Adrenal gland (tissue), 12 donors: ENCODE data around the gene PDCD4. TPM values are rescaled to one million over a fixed set of nuclear protein-coding genes. Genes with fewer than 3 reads are reported as not detected.

ENCODE experiments used
- DNase-seq, 7 donors: peaks; one replicate each; pipeline ENCODE4 v3.0.0-alpha.2; 2019 to 2020
- H3K27ac ChIP-seq, 5 donors: fragments of 200-600 bp; sonication (generic) in 4 of 5; 1 replicate in 3 of 5; 2 replicates in 2 of 5; pipeline versions ENCODE4 v1.5.1 to v1.8.0; 2016 to 2020; ENCODE audit warnings: mild to moderate bottlenecking in 1 of 5
- H3K27me3 ChIP-seq: fragments of 200-600 bp; 2 replicates; pipeline ENCODE4 v1.8.0; 2021
- H3K36me3 ChIP-seq, 2 donors: fragments of 200-600 bp; replicated peaks in 1 of 2; 1 replicate in 1 of 2; 2 replicates in 1 of 2; pipeline versions ENCODE4 v1.5.1 to v1.8.0; 2018 to 2022
- H3K4me1 ChIP-seq, 2 donors: fragments of 200-600 bp; replicated peaks in 1 of 2; 1 replicate in 1 of 2; 2 replicates in 1 of 2; pipeline versions ENCODE4 v1.5.1 to v1.8.0; 2018 to 2021
- H3K4me3 ChIP-seq, 4 donors: fragments of 200-600 bp; sonication (generic) in 3 of 4; one replicate each; pipeline ENCODE4 v1.5.1; 2016 to 2018
- H3K9me3 ChIP-seq, 3 donors: fragments of 200-600 bp; sonication (generic) in 1 of 3; replicated peaks in 1 of 3; 1 replicate in 2 of 3; 2 replicates in 1 of 3; pipeline versions ENCODE4 v1.5.1 to v1.8.0; 2016 to 2021
- POLR2A ChIP-seq, 2 donors: fragments of 450-650 bp; IDR thresholded peaks; one replicate each; pipeline ENCODE4 v1.6.1; 2017; ENCODE audit warnings: antibody characterized with exemption in 2 of 2, mild to moderate bottlenecking in 2 of 2, moderate library complexity in 1 of 2
- WGBS, 4 donors: extraction: QIAGEN DNeasy Blood & Tissue Kit in 2 of 4; methylation state at CpG; one replicate each; pipeline versions ENCODE4 v1.1.5 to v1.1.7; 2013 to 2017; 5-methylcytosine and 5-hydroxymethylcytosine counted together
- intact Hi-C, 2 donors: fragments of 100-400 bp; cut with DNase I; formaldehyde crosslinking; loops; one replicate each; pipeline versions ENCODE4 v1.14.1 to v1.15.0; 2022 to 2023
- polyA plus RNA-seq, 3 donors: library from polyadenylated mRNA; stranded (reverse); fragments of 200-250 nt in 2 of 3; fragments of 350-450 nt in 1 of 3; fragmentation: Illumina TruSeq in 1 of 3; extraction: RNeasy Lipid Tissue Mini Kit (QIAGEN cat#74804) in 1 of 3; gene quantifications; one replicate each; pipeline ENCODE4 v1.2.3, GENCODE V29; 2013 to 2014
- total RNA-seq, 9 donors: library from RNA; depleted of rRNA in 4 of 9; stranded (reverse); fragments of >200 nt in 4 of 9; fragments of 120-200 nt in 1 of 9; fragmentation: NEBNext Ultra II Directional in 1 of 9; extraction: Animal tissue kit (Norgen Biotek cat#: 25700) in 1 of 9; gene quantifications; one replicate each; pipeline versions ENCODE4 v1.1.0 to v1.2.4, GENCODE V29; 2013 to 2023
- TF ChIP-seq, protein P1 (sequence below), 6 experiments: fragments of 450-650 bp in 4 of 6; fragments of 200-600 bp in 2 of 6; sonication (generic) in 1 of 6; IDR thresholded peaks; 1 replicate in 5 of 6; 2 replicates in 1 of 6; pipeline versions ENCODE4 v1.5.1 to v1.8.0; 2016 to 2021; ENCODE audit warnings: antibody characterized with exemption in 6 of 6, mild to moderate bottlenecking in 2 of 6, moderate library complexity in 1 of 6
- donor health status: healthy with polysubstance abuse.
- donor health status: Bipolar disorder and iron deficiency.
- donor health status: DM: yes; HTN: yes; CAD: no.
- donor health status: DM: no; HTN: no; CAD: no.
- donor health status: DM: no; HTN: no; CAD: no.
- donor health status: DM: yes; HTN: yes; CAD: no.

Gene PDCD4
- total and polyA plus RNA-seq, 12 donors: 16.8 to 150 (median 44.8) TPM

GRCh38 chr10:110842326-110842904, 29.3 kb upstream of the PDCD4 start:
- intact Hi-C loops: no loop called here
- Histone ChIP-seq H3K4me1 (peaks cover 5 to 20% of the 10 kb centered on the region in 2 donors), H3K9me3 (no peaks in the 10 kb centered on the region), H3K36me3 (no peaks in the 10 kb centered on the region), H3K4me3 (no peak overlapping the region), H3K27ac (no peak overlapping the region), H3K27me3 (no peaks in the 10 kb centered on the region)
- 72 to 82% (median 80%) methylated on average over 7 of the region's 7 CpGs for WGBS, 4 donors
- no peak for DNase-seq
- no peak for TF ChIP-seq POLR2A (IDR thresholded peaks at IDR 0.05)
- TF ChIP-seq, protein P1, sequence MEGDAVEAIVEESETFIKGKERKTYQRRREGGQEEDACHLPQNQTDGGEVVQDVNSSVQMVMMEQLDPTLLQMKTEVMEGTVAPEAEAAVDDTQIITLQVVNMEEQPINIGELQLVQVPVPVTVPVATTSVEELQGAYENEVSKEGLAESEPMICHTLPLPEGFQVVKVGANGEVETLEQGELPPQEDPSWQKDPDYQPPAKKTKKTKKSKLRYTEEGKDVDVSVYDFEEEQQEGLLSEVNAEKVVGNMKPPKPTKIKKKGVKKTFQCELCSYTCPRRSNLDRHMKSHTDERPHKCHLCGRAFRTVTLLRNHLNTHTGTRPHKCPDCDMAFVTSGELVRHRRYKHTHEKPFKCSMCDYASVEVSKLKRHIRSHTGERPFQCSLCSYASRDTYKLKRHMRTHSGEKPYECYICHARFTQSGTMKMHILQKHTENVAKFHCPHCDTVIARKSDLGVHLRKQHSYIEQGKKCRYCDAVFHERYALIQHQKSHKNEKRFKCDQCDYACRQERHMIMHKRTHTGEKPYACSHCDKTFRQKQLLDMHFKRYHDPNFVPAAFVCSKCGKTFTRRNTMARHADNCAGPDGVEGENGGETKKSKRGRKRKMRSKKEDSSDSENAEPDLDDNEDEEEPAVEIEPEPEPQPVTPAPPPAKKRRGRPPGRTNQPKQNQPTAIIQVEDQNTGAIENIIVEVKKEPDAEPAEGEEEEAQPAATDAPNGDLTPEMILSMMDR (IDR thresholded peaks at IDR 0.05): no peak

- no peak for DNase-seq
- WGBS, 4 donors: 53 to 73% (median 63%) methylated on average over 2 of the region's 2 CpGs
- no peak for TF ChIP-seq POLR2A (IDR thresholded peaks at IDR 0.05)
- TF ChIP-seq, protein P1 (IDR thresholded peaks at IDR 0.05): no peak
- H3K4me1 ChIP-seq: peaks cover 0 to 14% of the 10 kb centered on the region in 2 donors
- no peaks in the 10 kb centered on the region for H3K36me3 ChIP-seq
- intact Hi-C loops: no loop called here
- no peaks in the 10 kb centered on the region for H3K27me3 ChIP-seq
- no peaks in the 10 kb centered on the region for H3K9me3 ChIP-seq
- H3K27ac ChIP-seq: no peak overlapping the region
- H3K4me3 ChIP-seq: no peak overlapping the region
Observed at GRCh38 chr10:110843031-110843430, 28.7 kb upstream of the PDCD4 start.

DNA sequence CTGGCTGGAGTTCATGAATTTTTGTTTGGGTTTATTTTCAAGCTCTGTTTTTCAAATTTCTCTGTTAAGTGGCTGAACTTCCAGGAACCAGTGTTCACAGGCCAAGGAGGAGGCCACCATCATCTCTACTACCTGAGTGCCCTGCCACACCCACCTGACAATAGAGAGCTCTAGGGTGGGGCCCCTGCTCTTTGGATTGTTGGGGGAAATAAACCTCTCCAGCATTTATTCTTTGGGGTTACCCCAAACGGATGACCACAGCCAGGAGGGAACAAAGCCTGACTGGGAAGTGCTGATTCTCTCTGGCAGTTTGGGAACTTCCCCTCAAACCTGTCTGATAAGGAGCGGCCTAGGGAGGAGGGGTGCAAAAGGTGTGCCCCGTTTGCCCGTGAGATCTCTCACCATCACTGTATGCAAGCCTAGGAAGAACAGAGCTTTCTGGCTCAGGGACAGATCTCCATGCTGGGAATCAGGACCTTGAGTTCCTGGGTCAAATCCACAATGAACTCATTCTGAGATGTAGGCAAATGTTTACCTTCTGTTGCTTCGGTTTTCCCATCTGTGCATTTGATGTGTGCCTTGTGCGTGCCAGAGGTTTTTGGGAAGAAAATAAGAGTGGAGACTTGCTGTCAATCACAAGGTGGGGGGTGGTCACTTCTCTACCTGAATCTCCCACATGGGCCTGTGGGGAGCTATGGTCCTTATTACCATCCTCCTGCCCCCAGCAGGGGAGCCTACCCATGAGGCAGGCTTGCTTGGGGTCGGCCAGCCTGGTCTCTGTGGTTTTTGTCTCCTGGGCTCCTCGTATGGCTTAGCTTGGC, 27.7 kb upstream of the PDCD4 start:
- no peaks in the 10 kb centered on the region for H3K9me3 ChIP-seq
- H3K4me3 ChIP-seq: no peak overlapping the region
- peaks cover 0 to 10% of the 10 kb centered on the region in 2 donors for H3K4me1 ChIP-seq
- no peak overlapping the region for H3K27ac ChIP-seq
- H3K27me3 ChIP-seq: no peaks in the 10 kb centered on the region
- intact Hi-C loops: no loop called here
- no peak for DNase-seq
- WGBS, 4 donors: 83 to 84% (median 83%) methylated on average over 6 to 8 of the region's 8 CpGs
- H3K36me3 ChIP-seq: no peaks in the 10 kb centered on the region
- TF ChIP-seq, protein P1 (IDR thresholded peaks at IDR 0.05): no peak
- TF ChIP-seq POLR2A (IDR thresholded peaks at IDR 0.05): no peak

DNA sequence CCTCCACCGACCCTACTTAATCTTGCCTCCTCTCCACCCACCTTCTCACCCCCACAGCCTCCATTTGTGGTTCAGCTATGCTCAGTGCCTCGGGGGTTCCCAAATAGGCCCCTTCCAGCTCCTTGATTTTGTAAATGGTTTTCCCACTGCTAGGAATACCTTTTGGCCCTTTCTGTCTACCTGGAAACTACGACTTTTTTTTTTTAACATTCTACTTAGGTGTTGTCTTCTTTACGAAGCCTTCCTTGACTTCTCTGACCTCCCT, 27.2 kb upstream of the PDCD4 start:
- H3K4me3 ChIP-seq: no peak overlapping the region
- no peaks in the 10 kb centered on the region for H3K9me3 ChIP-seq
- H3K27me3 ChIP-seq: no peaks in the 10 kb centered on the region
- H3K4me1 ChIP-seq: peaks cover 0 to 10% of the 10 kb centered on the region in 2 donors
- no peak overlapping the region for H3K27ac ChIP-seq
- DNase-seq: no peak
- no peaks in the 10 kb centered on the region for H3K36me3 ChIP-seq
- TF ChIP-seq POLR2A (IDR thresholded peaks at IDR 0.05): no peak
- TF ChIP-seq, protein P1 (IDR thresholded peaks at IDR 0.05): no peak
- intact Hi-C loops: no loop called here
- 92 to 98% (median 94%) methylated on average over 4 of the region's 4 CpGs for WGBS, 4 donors
